Vagina (tissue), 2 donors: Measurements from ENCODE around the gene PRR5L. TPM values are rescaled to one million over a fixed set of nuclear protein-coding genes. Genes with fewer than 3 reads are reported as not detected.
A peak's percentile ranks its signal among the peaks of the same experiment; 100 is the strongest.

Experiments used
- DNase-seq, 2 donors: peaks; one replicate each; pipeline ENCODE4 v3.0.0-alpha.2; 2017; ENCODE audit errors: extremely low spot score in 2 of 2
- H3K27ac ChIP-seq: fragments of 200-600 bp; sonication (generic); one replicate; pipeline ENCODE4 v1.5.1; 2019
- H3K27me3 ChIP-seq: fragments of 200-600 bp; sonication (generic); one replicate; pipeline ENCODE4 v1.5.1; 2019
- H3K36me3 ChIP-seq, 2 donors: fragments of 200-600 bp; sonication (generic); one replicate each; pipeline ENCODE4 v1.5.1; 2017 to 2019
- H3K4me1 ChIP-seq: fragments of 200-600 bp; sonication (generic); one replicate; pipeline ENCODE4 v1.5.1; 2019
- H3K4me3 ChIP-seq, 2 donors: fragments of 200-600 bp; sonication (generic); 1 replicate in 1 of 2; 2 replicates in 1 of 2; pipeline ENCODE4 v1.5.1; 2016 to 2019
- H3K9me3 ChIP-seq: fragments of 200-600 bp; sonication (generic); one replicate; pipeline ENCODE4 v1.5.1; 2019
- CTCF ChIP-seq, 3 experiments: fragments of 450-650 bp in 2 of 3; fragments of 200-600 bp in 1 of 3; sonication (generic) in 1 of 3; IDR thresholded peaks; one replicate each; pipeline ENCODE4 v1.5.1; 2017 to 2019; ENCODE audit warnings: antibody characterized with exemption in 3 of 3, mild to moderate bottlenecking in 2 of 3, moderate library complexity in 2 of 3
- POLR2A ChIP-seq, 2 donors: fragments of 450-650 bp; IDR thresholded peaks; one replicate each; pipeline ENCODE4 v1.6.1; 2017; ENCODE audit warnings: antibody characterized with exemption in 2 of 2, mild to moderate bottlenecking in 2 of 2, moderate library complexity in 2 of 2
- POLR2AphosphoS5 ChIP-seq, 2 donors: sonication (generic); formaldehyde crosslinking; IDR thresholded peaks; one replicate each; pipeline ENCODE4 v1.9.0; 2017; ENCODE audit warnings: antibody characterized with exemption in 2 of 2, mild to moderate bottlenecking in 2 of 2, low read depth in 1 of 2; ENCODE audit not compliant: insufficient read depth in 1 of 2
- intact Hi-C: fragments of 100-400 bp; cut with DNase I; formaldehyde crosslinking; loops from one replicate; pipeline ENCODE4 v1.15.1; 2023
- total RNA-seq: library from RNA; depleted of rRNA; stranded (reverse); fragments of >200 nt; gene quantifications from one replicate; pipeline ENCODE4 v1.2.3, GENCODE V29; 2016

PRR5L gene
- total RNA-seq, 1 donor from 2014 or later, result 27.5 TPM

- DNase-seq, result no peak
- H3K36me3 ChIP-seq, result no peaks in the 10 kb centered on the region
- no peak overlapping the region for H3K4me3 ChIP-seq
- TF ChIP-seq POLR2A (IDR thresholded peaks at IDR 0.05), result no peak
- H3K4me1 ChIP-seq, result peaks cover 14% of the 10 kb centered on the region
- H3K27me3 ChIP-seq, result no peaks in the 10 kb centered on the region
- intact Hi-C loops, result no loop called here
- no peaks in the 10 kb centered on the region for H3K9me3 ChIP-seq
- no peak overlapping the region for H3K27ac ChIP-seq
Measured at GRCh38 chr11:36443661-36444060, 147.6 kb downstream of the PRR5L start.

- Histone ChIP-seq H3K4me3 (no peak overlapping the region), H3K9me3 (no peaks in the 10 kb centered on the region), H3K36me3 (no peaks in the 10 kb centered on the region), H3K27ac (no peak overlapping the region), H3K27me3 (no peaks in the 10 kb centered on the region), H3K4me1 (peaks cover 37% of the 10 kb centered on the region)
- TF ChIP-seq POLR2AphosphoS5 (IDR thresholded peaks at IDR 0.05; ENCODE audit: insufficient read depth in 1 of 2, low read depth in 1 of 2) (no peak), POLR2A (IDR thresholded peaks at IDR 0.05) (no peak), CTCF (IDR thresholded peaks at IDR 0.05) (no peak)
- DNase-seq, result no peak
- intact Hi-C loops, result no loop called here
Measured at GRCh38 chr11:36446135-36446534, 150.0 kb downstream of the PRR5L start.

- no peak overlapping the region for H3K27ac ChIP-seq
- H3K4me3 ChIP-seq, result no peak overlapping the region
- no peaks in the 10 kb centered on the region for H3K27me3 ChIP-seq
- H3K9me3 ChIP-seq, result no peaks in the 10 kb centered on the region
- TF ChIP-seq CTCF (IDR thresholded peaks at IDR 0.05) (no peak), POLR2A (IDR thresholded peaks at IDR 0.05) (no peak)
- H3K4me1 ChIP-seq, result peaks cover 50% of the 10 kb centered on the region
- intact Hi-C loops, result no loop called here
- H3K36me3 ChIP-seq, result no peaks in the 10 kb centered on the region
- DNase-seq, result no peak
Measured at GRCh38 chr11:36447514-36447913, 151.4 kb downstream of the PRR5L start.

- intact Hi-C loops, result no loop called here
- peaks cover 54% of the 10 kb centered on the region for H3K4me1 ChIP-seq
- H3K27me3 ChIP-seq, result no peaks in the 10 kb centered on the region
- TF ChIP-seq POLR2AphosphoS5 (IDR thresholded peaks at IDR 0.05; ENCODE audit: insufficient read depth in 1 of 2, low read depth in 1 of 2), result no peak
- no peak for TF ChIP-seq CTCF (IDR thresholded peaks at IDR 0.05)
- no peak for TF ChIP-seq POLR2A (IDR thresholded peaks at IDR 0.05)
- H3K4me3 ChIP-seq, result no peak overlapping the region
- DNase-seq, result no peak
- H3K27ac ChIP-seq, result no peak overlapping the region
- no peaks in the 10 kb centered on the region for H3K9me3 ChIP-seq
- H3K36me3 ChIP-seq, result no peaks in the 10 kb centered on the region
Measured at GRCh38 chr11:36447947-36448346, 151.9 kb downstream of the PRR5L start.

GRCh38 chr11:36449561-36450096 is 153.5 kb downstream of the PRR5L start:
- H3K27ac ChIP-seq, result no peak overlapping the region
- no peaks in the 10 kb centered on the region for H3K27me3 ChIP-seq
- H3K4me3 ChIP-seq, result peak overlapping the region in 1 of 2 donors; percentile 23
- DNase-seq, result no peak
- no peaks in the 10 kb centered on the region for H3K9me3 ChIP-seq
- peaks cover 61% of the 10 kb centered on the region for H3K4me1 ChIP-seq
- no peaks in the 10 kb centered on the region for H3K36me3 ChIP-seq
- intact Hi-C loops, result no loop called here
- no peak for TF ChIP-seq POLR2A (IDR thresholded peaks at IDR 0.05)
- no peak for TF ChIP-seq CTCF (IDR thresholded peaks at IDR 0.05)
- TF ChIP-seq POLR2AphosphoS5 (IDR thresholded peaks at IDR 0.05; ENCODE audit: insufficient read depth in 1 of 2, low read depth in 1 of 2), result no peak
